HUES48 (cell line): ENCODE results near the gene LMBRD1.
"Not testable (repeated sequence)": the region's sequence is repeated elsewhere in the genome, so short reads cannot be mapped to it uniquely, and the experiment has no call there.

ENCODE experiments used
- H3K27ac ChIP-seq: one replicate; pipeline ENCODE4 v1.7.0; 2013; ENCODE audit warnings: low read depth, low read length, inconsistent platforms
- H3K27me3 ChIP-seq: 2 replicates; pipeline ENCODE4 v1.6.1; 2013; ENCODE audit warnings: mild to moderate bottlenecking, low read length; ENCODE audit not compliant: control insufficient read depth, insufficient read depth
- H3K36me3 ChIP-seq: 2 replicates; pipeline ENCODE4 v1.6.1; 2013; ENCODE audit warnings: low read length; ENCODE audit not compliant: control insufficient read depth, insufficient read depth
- H3K4me1 ChIP-seq: 2 replicates; pipeline ENCODE4 v1.6.1; 2013; ENCODE audit warnings: mild to moderate bottlenecking, low read length; ENCODE audit not compliant: control insufficient read depth, insufficient read depth
- H3K4me3 ChIP-seq: 2 replicates; pipeline ENCODE4 v1.5.1; 2013; ENCODE audit warnings: mild to moderate bottlenecking, low read depth, low read length
- H3K9ac ChIP-seq: 2 replicates; pipeline ENCODE4 v1.6.1; 2013; ENCODE audit warnings: mild to moderate bottlenecking, low read depth, low read length, moderate library complexity
- H3K9me3 ChIP-seq: 2 replicates; pipeline ENCODE4 v1.6.1; 2013; ENCODE audit warnings: low read length; ENCODE audit not compliant: control insufficient read depth, insufficient read depth

LMBRD1 gene

GRCh38 chr6:69796642-69797390 lies at the start of gene LMBRD1:
TSS of gene LMBRD1 (minus strand) at chr6:69797010. CDS start at chr6:69796881, 129 bp downstream.
- Histone ChIP-seq H3K4me3 (peak within 1 kb of the TSS; percentile 98), H3K27me3 (no peaks in the 10 kb centered on the region), H3K27ac (peak within 1 kb of the TSS; percentile 97), H3K9ac (peak within 1 kb of the TSS; percentile 91), H3K9me3 (no peaks in the 10 kb centered on the region), H3K36me3 (no peaks in the 10 kb centered on the region), H3K4me1 (peaks cover 20% of the 10 kb centered on the region)

- H3K4me3 ChIP-seq, result no peak overlapping the region
- H3K9me3 ChIP-seq, result no peaks in the 10 kb centered on the region
- H3K4me1 ChIP-seq, result no peaks in the 10 kb centered on the region
- no peak overlapping the region for H3K9ac ChIP-seq
- H3K27ac ChIP-seq, result no peak overlapping the region
- no peaks in the 10 kb centered on the region for H3K36me3 ChIP-seq
- no peaks in the 10 kb centered on the region for H3K27me3 ChIP-seq
Measured at GRCh38 chr6:69846312-69846711, 49.5 kb upstream of the LMBRD1 start.

- no peaks in the 10 kb centered on the region for H3K36me3 ChIP-seq
- no peaks in the 10 kb centered on the region for H3K27me3 ChIP-seq
- H3K27ac ChIP-seq, result no peak overlapping the region
- no peaks in the 10 kb centered on the region for H3K4me1 ChIP-seq
- no peaks in the 10 kb centered on the region for H3K9me3 ChIP-seq
- no peak overlapping the region for H3K9ac ChIP-seq
- H3K4me3 ChIP-seq, result no peak overlapping the region
Measured at GRCh38 chr6:69843189-69843588, 46.4 kb upstream of the LMBRD1 start.

- Histone ChIP-seq H3K27me3 (no peaks in the 10 kb centered on the region), H3K4me1 (no peaks in the 10 kb centered on the region), H3K9me3 (no peaks in the 10 kb centered on the region), H3K9ac (no peak overlapping the region), H3K27ac (no peak overlapping the region), H3K36me3 (no peaks in the 10 kb centered on the region), H3K4me3 (no peak overlapping the region)
Measured at GRCh38 chr6:69841862-69842261, 45.1 kb upstream of the LMBRD1 start.

GRCh38 chr6:69835414-69836179 lies 38.8 kb upstream of the LMBRD1 start:
- H3K36me3 ChIP-seq, result no peaks in the 10 kb centered on the region
- no peak overlapping the region for H3K9ac ChIP-seq
- no peaks in the 10 kb centered on the region for H3K9me3 ChIP-seq
- H3K4me3 ChIP-seq, result no peak overlapping the region
- no peaks in the 10 kb centered on the region for H3K27me3 ChIP-seq
- H3K4me1 ChIP-seq, result no peaks in the 10 kb centered on the region
- no peak overlapping the region for H3K27ac ChIP-seq

GRCh38 chr6:69832558-69832957 lies 35.7 kb upstream of the LMBRD1 start:
- no peak overlapping the region for H3K27ac ChIP-seq
- no peaks in the 10 kb centered on the region for H3K27me3 ChIP-seq
- no peak overlapping the region for H3K4me3 ChIP-seq
- H3K36me3 ChIP-seq, result no peaks in the 10 kb centered on the region
- H3K9me3 ChIP-seq, result no peaks in the 10 kb centered on the region
- no peaks in the 10 kb centered on the region for H3K4me1 ChIP-seq
- H3K9ac ChIP-seq, result no peak overlapping the region

- no peak overlapping the region for H3K9ac ChIP-seq
- no peaks in the 10 kb centered on the region for H3K36me3 ChIP-seq
Measured at GRCh38 chr6:69827276-69827893, 30.6 kb upstream of the LMBRD1 start.

GRCh38 chr6:69825904-69826303 lies 29.1 kb upstream of the LMBRD1 start:
- Histone ChIP-seq H3K27ac (no peak overlapping the region), H3K9ac (no peak overlapping the region), H3K36me3 (no peaks in the 10 kb centered on the region), H3K27me3 (no peaks in the 10 kb centered on the region), H3K4me3 (no peak overlapping the region), H3K9me3 (no peaks in the 10 kb centered on the region), H3K4me1 (no peaks in the 10 kb centered on the region)

More at GRCh38 chr6:69827276-69827893, 30.6 kb upstream of the LMBRD1 start:
- Histone ChIP-seq H3K4me1 (no peaks in the 10 kb centered on the region), H3K27me3 (no peaks in the 10 kb centered on the region), H3K4me3 (no peak overlapping the region), H3K9me3 (no peaks in the 10 kb centered on the region), H3K27ac (no peak overlapping the region)

- H3K9ac ChIP-seq, H3K9me3 ChIP-seq, H3K4me1 ChIP-seq, H3K27ac ChIP-seq, H3K36me3 ChIP-seq, H3K4me3 ChIP-seq, H3K27me3 ChIP-seq: not testable (repeated sequence)
Measured at GRCh38 chr6:69824355-69824754, 27.5 kb upstream of the LMBRD1 start.

- no peak overlapping the region for H3K4me3 ChIP-seq
- H3K27ac ChIP-seq, result no peak overlapping the region
- H3K4me1 ChIP-seq, result peaks cover 10% of the 10 kb centered on the region
- no peak overlapping the region for H3K9ac ChIP-seq
- H3K36me3 ChIP-seq, result no peaks in the 10 kb centered on the region
- no peaks in the 10 kb centered on the region for H3K9me3 ChIP-seq
- no peaks in the 10 kb centered on the region for H3K27me3 ChIP-seq
Measured at GRCh38 chr6:69820438-69820837, 23.6 kb upstream of the LMBRD1 start.

- Histone ChIP-seq H3K27me3 (no peaks in the 10 kb centered on the region), H3K4me1 (peaks cover 14% of the 10 kb centered on the region), H3K9ac (no peak overlapping the region), H3K27ac (no peak overlapping the region), H3K4me3 (no peak overlapping the region), H3K36me3 (no peaks in the 10 kb centered on the region), H3K9me3 (no peaks in the 10 kb centered on the region)
Measured at GRCh38 chr6:69820018-69820417, 23.2 kb upstream of the LMBRD1 start.
